ENCODE results near the gene GPR132. TPM values are rescaled to one million over a fixed set of nuclear protein-coding genes. Genes with fewer than 3 reads are reported as not detected.

Gene GPR132
- total RNA-seq, 3 donors from 2014 or later = 1.3 to 2.9 (median 1.8) TPM

GRCh38 chr14:105091054-105091516 is 25.9 kb upstream of the GPR132 start:
- Histone ChIP-seq H3K4me3 (peak overlapping the region in 1 of 3 donors; percentile 91), H3K27ac (peak overlapping the region; percentile 87 to 97), H3K36me3 (no peaks in the 10 kb centered on the region), H3K9me3 (no peaks in the 10 kb centered on the region), H3K4me1 (peaks cover 34 to 39% of the 10 kb centered on the region in 2 donors), H3K27me3 (no peaks in the 10 kb centered on the region)
- TF ChIP-seq POLR2AphosphoS5 (IDR thresholded peaks at IDR 0.05) (no peak), POLR2A (IDR thresholded peaks at IDR 0.05) (no peak)
- TF ChIP-seq, protein P1, sequence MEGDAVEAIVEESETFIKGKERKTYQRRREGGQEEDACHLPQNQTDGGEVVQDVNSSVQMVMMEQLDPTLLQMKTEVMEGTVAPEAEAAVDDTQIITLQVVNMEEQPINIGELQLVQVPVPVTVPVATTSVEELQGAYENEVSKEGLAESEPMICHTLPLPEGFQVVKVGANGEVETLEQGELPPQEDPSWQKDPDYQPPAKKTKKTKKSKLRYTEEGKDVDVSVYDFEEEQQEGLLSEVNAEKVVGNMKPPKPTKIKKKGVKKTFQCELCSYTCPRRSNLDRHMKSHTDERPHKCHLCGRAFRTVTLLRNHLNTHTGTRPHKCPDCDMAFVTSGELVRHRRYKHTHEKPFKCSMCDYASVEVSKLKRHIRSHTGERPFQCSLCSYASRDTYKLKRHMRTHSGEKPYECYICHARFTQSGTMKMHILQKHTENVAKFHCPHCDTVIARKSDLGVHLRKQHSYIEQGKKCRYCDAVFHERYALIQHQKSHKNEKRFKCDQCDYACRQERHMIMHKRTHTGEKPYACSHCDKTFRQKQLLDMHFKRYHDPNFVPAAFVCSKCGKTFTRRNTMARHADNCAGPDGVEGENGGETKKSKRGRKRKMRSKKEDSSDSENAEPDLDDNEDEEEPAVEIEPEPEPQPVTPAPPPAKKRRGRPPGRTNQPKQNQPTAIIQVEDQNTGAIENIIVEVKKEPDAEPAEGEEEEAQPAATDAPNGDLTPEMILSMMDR (IDR thresholded peaks at IDR 0.05) = no peak
- peak; percentile 47 to 54 for DNase-seq (ENCODE audit: low spot score in 2 of 2)
- intact Hi-C loops (cut with DNase I; ENCODE audit: low total_unique reads) = loop anchor here (5.0 kb wide), 1 partner anchor 76 kb away; the partner anchor contains the start of gene JAG2

- intact Hi-C loops (cut with DNase I; ENCODE audit: low total_unique reads) = loop anchor here (5.0 kb wide), 1 partner anchor 77 kb away; the partner anchor contains the start of gene JAG2
- peaks cover 34 to 39% of the 10 kb centered on the region in 2 donors for H3K4me1 ChIP-seq
- peak in 1 of 3 donors; percentile 41 for TF ChIP-seq POLR2AphosphoS5 (IDR thresholded peaks at IDR 0.05)
- TF ChIP-seq, protein P1 (IDR thresholded peaks at IDR 0.05) = peak; percentile 87 to 92 (median 88)
- no peak for TF ChIP-seq POLR2A (IDR thresholded peaks at IDR 0.05)
- H3K27ac ChIP-seq = peak overlapping the region; percentile 87 to 97
- H3K27me3 ChIP-seq = no peaks in the 10 kb centered on the region
- H3K4me3 ChIP-seq = no peak overlapping the region
- DNase-seq (ENCODE audit: low spot score in 2 of 2) = peak; percentile 78 to 84
- no peaks in the 10 kb centered on the region for H3K9me3 ChIP-seq
- H3K36me3 ChIP-seq = no peaks in the 10 kb centered on the region
These were observed 25.3 kb upstream of the GPR132 start for GRCh38 chr14:105090493-105091053.

GRCh38 chr14:105089746-105090492 is 24.7 kb upstream of the GPR132 start:
- no peak for TF ChIP-seq POLR2AphosphoS5 (IDR thresholded peaks at IDR 0.05)
- TF ChIP-seq, protein P1 (IDR thresholded peaks at IDR 0.05) = no peak
- TF ChIP-seq POLR2A (IDR thresholded peaks at IDR 0.05) = no peak
- Histone ChIP-seq H3K36me3 (no peaks in the 10 kb centered on the region), H3K9me3 (no peaks in the 10 kb centered on the region), H3K4me3 (no peak overlapping the region), H3K4me1 (peaks cover 34 to 39% of the 10 kb centered on the region in 2 donors), H3K27me3 (no peaks in the 10 kb centered on the region), H3K27ac (peak overlapping the region in 1 of 2 donors; percentile 97)
- DNase-seq (ENCODE audit: low spot score in 2 of 2) = peak in 1 of 2 donors; percentile 49
- intact Hi-C loops (cut with DNase I; ENCODE audit: low total_unique reads) = loop anchor here (5.0 kb wide), 1 partner anchor 77 kb away; the partner anchor contains the start of gene JAG2

DNA sequence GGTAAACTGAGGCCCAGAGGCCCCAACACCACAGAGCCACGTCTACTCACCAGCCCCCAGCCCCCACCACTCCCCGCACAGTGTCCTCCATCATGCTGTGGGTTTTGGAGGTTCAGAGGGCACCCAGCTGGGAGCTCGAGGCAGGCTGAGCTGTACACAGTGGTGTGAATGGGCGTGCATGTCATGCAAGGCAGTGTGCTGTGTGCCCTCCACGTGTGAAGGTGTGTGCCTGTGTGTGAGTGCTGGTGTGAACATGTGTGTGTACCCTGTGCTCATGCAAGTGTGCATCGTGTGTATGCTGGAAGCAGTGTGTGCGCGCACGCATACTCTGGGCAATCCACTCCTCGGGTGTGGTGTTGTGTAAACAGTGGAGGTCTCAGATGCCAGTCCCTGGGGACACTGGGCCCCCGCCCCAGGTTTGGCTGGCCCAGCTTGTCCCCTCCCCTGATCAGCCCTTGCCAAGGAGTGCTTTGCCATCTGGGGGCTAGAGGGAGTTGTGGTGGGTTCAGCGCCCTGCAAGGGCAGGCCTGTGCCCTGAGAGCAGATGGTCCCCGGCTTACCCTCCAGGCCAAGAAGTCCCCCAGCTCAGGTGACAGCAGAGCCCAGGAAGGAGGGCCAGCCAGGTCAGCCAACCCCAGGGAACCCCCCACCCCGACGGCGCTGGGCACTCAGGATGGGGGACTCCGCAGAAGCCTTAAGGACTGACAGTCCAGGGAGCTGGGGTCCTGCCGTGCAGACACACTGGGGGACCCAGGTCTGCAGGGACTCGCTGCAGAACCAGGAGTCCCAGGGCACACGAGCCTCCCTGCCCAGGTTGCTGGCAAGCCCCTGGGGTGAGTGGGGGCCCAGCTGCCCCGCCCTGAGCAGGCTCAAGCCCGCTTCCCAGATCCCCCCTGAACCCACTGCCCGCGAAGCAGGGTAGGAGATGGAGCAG is 23.8 kb upstream of the GPR132 start:
- TF ChIP-seq, protein P1 (IDR thresholded peaks at IDR 0.05) = no peak
- TF ChIP-seq POLR2AphosphoS5 (IDR thresholded peaks at IDR 0.05) = no peak
- no peak for TF ChIP-seq POLR2A (IDR thresholded peaks at IDR 0.05)
- H3K27ac ChIP-seq = peak overlapping the region in 1 of 2 donors; percentile 97
- peaks cover 34 to 35% of the 10 kb centered on the region in 2 donors for H3K4me1 ChIP-seq
- peak in 1 of 2 donors; percentile 47 for DNase-seq (ENCODE audit: low spot score in 2 of 2)
- intact Hi-C loops (cut with DNase I; ENCODE audit: low total_unique reads) = no loop called here
- H3K4me3 ChIP-seq = peak overlapping the region in 1 of 3 donors; percentile 69
- no peaks in the 10 kb centered on the region for H3K36me3 ChIP-seq
- H3K9me3 ChIP-seq = no peaks in the 10 kb centered on the region
- H3K27me3 ChIP-seq = no peaks in the 10 kb centered on the region

All from breast epithelium (tissue), 4 donors.